PC-9 (cell line): ENCODE results near the gene CHFR. TPM values are rescaled to one million over a fixed set of nuclear protein-coding genes. Genes with fewer than 3 reads are reported as not detected.

Experiments used
- BruUV-seq: library from RNA; stranded (reverse); fragments of 400-500 nt; replicated peaks from 2 replicates; lab custom pipeline; 2021; lab: Mats Ljungman, UMichigan
- CTCF ChIA-PET: fragments of 300-600 bp; sonication (Branson Sonifier 250); formaldehyde crosslinking; loops from one replicate; lab custom pipeline; 2022; ENCODE audit warnings: antibody characterized with exemption; lab: Charles Lee
- POLR2A ChIA-PET: fragments of 300-600 bp; sonication (Branson Sonifier 250); formaldehyde crosslinking; loops from one replicate; lab custom pipeline; 2022; ENCODE audit warnings: antibody characterized with exemption; ENCODE audit not compliant: unreplicated experiment; lab: Charles Lee
- DNase-seq, 2 experiments: peaks; one replicate each; pipeline versions ENCODE4 v3.0.0 to v3.0.0-alpha.2; 2015 to 2022; ENCODE audit warnings: mixed read lengths in 1 of 2
- H2AFZ ChIP-seq: fragments of 200-600 bp; sonication (generic); 2 replicates; pipeline ENCODE4 v1.8.1; 2017; ENCODE audit warnings: antibody characterized with exemption
- H3F3A ChIP-seq: fragments of 200-600 bp; sonication (generic); 2 replicates; pipeline ENCODE4 v1.8.1; 2017; ENCODE audit warnings: antibody characterized with exemption, mild to moderate bottlenecking, low read depth; ENCODE audit not compliant: insufficient read depth
- H3K27ac ChIP-seq: fragments of 200-600 bp; sonication (generic); 2 replicates; pipeline ENCODE4 v1.6.1; 2016; ENCODE audit warnings: mixed run types
- H3K27me3 ChIP-seq: fragments of 200-600 bp; sonication (generic); 2 replicates; pipeline ENCODE4 v1.6.1; 2016; ENCODE audit warnings: low read depth, mixed run types; ENCODE audit not compliant: insufficient read depth
- H3K36me3 ChIP-seq: fragments of 200-600 bp; sonication (generic); 2 replicates; pipeline ENCODE4 v1.6.1; 2016; ENCODE audit warnings: low read depth, mixed run types
- H3K4me1 ChIP-seq: fragments of 200-600 bp; sonication (generic); replicated peaks from 2 replicates; pipeline ENCODE4 v1.6.1; 2016; ENCODE audit warnings: mixed run types; ENCODE audit not compliant: insufficient read depth
- H3K4me2 ChIP-seq: fragments of 200-600 bp; sonication (generic); 2 replicates; pipeline ENCODE4 v1.6.1; 2017; ENCODE audit warnings: mixed run types
- H3K4me3 ChIP-seq: fragments of 200-600 bp; sonication (generic); 2 replicates; pipeline ENCODE4 v1.6.1; 2016; ENCODE audit warnings: mixed run types
- H3K79me2 ChIP-seq: fragments of 200-600 bp; sonication (generic); 2 replicates; pipeline ENCODE4 v1.6.1; 2017; ENCODE audit warnings: low read depth, mixed run types
- H3K9me2 ChIP-seq: fragments of 200-600 bp; sonication (generic); 2 replicates; pipeline ENCODE4 v1.8.1; 2017; ENCODE audit warnings: mild to moderate bottlenecking; ENCODE audit not compliant: insufficient read depth
- H3K9me3 ChIP-seq: fragments of 200-600 bp; sonication (generic); 2 replicates; pipeline ENCODE4 v1.8.1; 2016; ENCODE audit warnings: low read depth; ENCODE audit not compliant: insufficient read depth
- H4K20me1 ChIP-seq: fragments of 200-600 bp; sonication (generic); 2 replicates; pipeline ENCODE4 v1.8.1; 2017; ENCODE audit not compliant: insufficient read depth
- EZH2 ChIP-seq: fragments of 200-600 bp; sonication (generic); IDR thresholded peaks from 2 replicates; pipeline ENCODE4 v1.8.0; 2017; ENCODE audit warnings: antibody characterized with exemption, low read depth
- intact Hi-C: fragments of 100-400 bp; cut with micrococcal nuclease; formaldehyde crosslinking; loops from one replicate; pipeline ENCODE4 v1.10.0; 2022; ENCODE audit not compliant: unreplicated experiment
- total RNA-seq: library from RNA; stranded (reverse); gene quantifications from 2 replicates; pipeline ENCODE4 v1.2.3, GENCODE V29; 2021
- TF ChIP-seq, protein P1 (sequence below): fragments of 200-600 bp; sonication (generic); conservative IDR thresholded peaks from 2 replicates; pipeline ENCODE4 v1.6.1; 2017; ENCODE audit warnings: mixed run types, antibody characterized with exemption, mild to moderate bottlenecking, moderate library complexity

The CHFR gene
- total RNA-seq, 1 experiment from 2014 or later = 17.8 TPM

DNA sequence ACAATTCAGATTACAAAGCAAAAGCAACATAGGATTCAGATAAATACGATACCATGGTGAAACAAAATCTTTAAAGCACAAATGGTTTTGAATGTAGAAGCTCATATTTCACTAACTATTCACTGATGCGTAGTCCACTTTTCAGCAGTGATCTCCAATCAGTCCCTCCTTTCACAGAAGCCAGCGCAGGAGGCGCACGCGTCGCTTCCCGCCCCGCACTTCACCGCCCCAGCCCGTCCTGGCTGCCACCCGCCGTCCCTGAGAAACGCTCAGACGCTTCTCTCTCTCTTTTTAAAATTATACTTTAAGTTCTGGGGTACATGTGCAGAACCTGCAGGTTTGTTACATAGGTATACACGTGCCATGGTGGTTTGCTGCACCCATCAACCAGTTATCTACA, 19.8 kb upstream of the CHFR start:
- intact Hi-C loops = no loop called here
- ChIA-PET CTCF (no interaction called here), POLR2A (no interaction called here)
- TF ChIP-seq, protein P1, sequence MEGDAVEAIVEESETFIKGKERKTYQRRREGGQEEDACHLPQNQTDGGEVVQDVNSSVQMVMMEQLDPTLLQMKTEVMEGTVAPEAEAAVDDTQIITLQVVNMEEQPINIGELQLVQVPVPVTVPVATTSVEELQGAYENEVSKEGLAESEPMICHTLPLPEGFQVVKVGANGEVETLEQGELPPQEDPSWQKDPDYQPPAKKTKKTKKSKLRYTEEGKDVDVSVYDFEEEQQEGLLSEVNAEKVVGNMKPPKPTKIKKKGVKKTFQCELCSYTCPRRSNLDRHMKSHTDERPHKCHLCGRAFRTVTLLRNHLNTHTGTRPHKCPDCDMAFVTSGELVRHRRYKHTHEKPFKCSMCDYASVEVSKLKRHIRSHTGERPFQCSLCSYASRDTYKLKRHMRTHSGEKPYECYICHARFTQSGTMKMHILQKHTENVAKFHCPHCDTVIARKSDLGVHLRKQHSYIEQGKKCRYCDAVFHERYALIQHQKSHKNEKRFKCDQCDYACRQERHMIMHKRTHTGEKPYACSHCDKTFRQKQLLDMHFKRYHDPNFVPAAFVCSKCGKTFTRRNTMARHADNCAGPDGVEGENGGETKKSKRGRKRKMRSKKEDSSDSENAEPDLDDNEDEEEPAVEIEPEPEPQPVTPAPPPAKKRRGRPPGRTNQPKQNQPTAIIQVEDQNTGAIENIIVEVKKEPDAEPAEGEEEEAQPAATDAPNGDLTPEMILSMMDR = no peak
- TF ChIP-seq EZH2 = no peak
- Histone ChIP-seq H3K4me3 (no peak overlapping the region), H3K4me2 (no peak overlapping the region), H3F3A (no peaks in the 10 kb centered on the region), H3K27ac (no peak overlapping the region), H4K20me1 (no peaks in the 10 kb centered on the region), H2AFZ (no peak overlapping the region), H3K27me3 (no peaks in the 10 kb centered on the region), H3K36me3 (no peaks in the 10 kb centered on the region), H3K9me3 (peaks cover 7% of the 10 kb centered on the region), H3K79me2 (no peaks in the 10 kb centered on the region), H3K4me1 (no peaks in the 10 kb centered on the region), H3K9me2 (no peaks in the 10 kb centered on the region)
- no peak for DNase-seq
- BruUV-seq = no TSS peak

DNA sequence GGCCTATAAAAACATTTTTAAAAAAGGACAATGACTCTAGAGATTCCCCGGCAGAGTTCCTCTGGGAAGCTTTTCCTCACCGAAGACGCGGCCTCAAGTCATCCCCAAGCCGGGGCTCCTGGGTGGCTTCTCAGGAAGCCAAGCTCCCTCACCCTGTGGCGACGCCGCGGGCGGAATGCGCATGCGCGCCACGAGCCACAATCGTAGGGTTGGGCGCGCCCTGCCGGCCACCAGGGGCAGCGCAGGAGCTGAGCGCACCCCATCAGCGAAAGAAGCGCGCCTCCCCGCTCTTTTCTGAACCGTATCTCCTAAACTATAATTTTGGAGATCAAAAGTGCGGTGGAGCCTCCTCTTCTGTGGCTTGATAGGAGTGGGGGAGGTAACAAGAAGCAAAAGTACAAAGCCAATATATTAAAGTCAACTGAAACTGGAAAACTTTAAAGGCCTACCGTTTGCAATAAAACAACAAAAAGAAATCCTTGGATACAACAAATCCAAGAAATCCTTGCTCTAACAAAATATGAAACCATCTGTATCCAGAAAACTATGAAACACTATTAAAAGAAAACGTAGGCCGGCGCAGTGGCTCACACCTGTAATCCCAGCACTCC, 17.4 kb upstream of the CHFR start:
- DNase-seq = no peak
- ChIA-PET CTCF (no interaction called here), POLR2A (no interaction called here)
- H3K4me1 ChIP-seq = no peaks in the 10 kb centered on the region
- no peaks in the 10 kb centered on the region for H3K9me2 ChIP-seq
- no peak overlapping the region for H3K4me2 ChIP-seq
- no peak for TF ChIP-seq EZH2
- TF ChIP-seq, protein P1 = no peak
- no peaks in the 10 kb centered on the region for H3K27me3 ChIP-seq
- no peak overlapping the region for H2AFZ ChIP-seq
- H3F3A ChIP-seq = no peaks in the 10 kb centered on the region
- no peak overlapping the region for H3K27ac ChIP-seq
- intact Hi-C loops = no loop called here
- H3K36me3 ChIP-seq = no peaks in the 10 kb centered on the region
- no TSS peak for BruUV-seq
- H3K4me3 ChIP-seq = no peak overlapping the region
- H3K9me3 ChIP-seq = no peaks in the 10 kb centered on the region; the same call in 1 of the 2 replicates
- H4K20me1 ChIP-seq = no peaks in the 10 kb centered on the region
- H3K79me2 ChIP-seq = no peaks in the 10 kb centered on the region

DNA sequence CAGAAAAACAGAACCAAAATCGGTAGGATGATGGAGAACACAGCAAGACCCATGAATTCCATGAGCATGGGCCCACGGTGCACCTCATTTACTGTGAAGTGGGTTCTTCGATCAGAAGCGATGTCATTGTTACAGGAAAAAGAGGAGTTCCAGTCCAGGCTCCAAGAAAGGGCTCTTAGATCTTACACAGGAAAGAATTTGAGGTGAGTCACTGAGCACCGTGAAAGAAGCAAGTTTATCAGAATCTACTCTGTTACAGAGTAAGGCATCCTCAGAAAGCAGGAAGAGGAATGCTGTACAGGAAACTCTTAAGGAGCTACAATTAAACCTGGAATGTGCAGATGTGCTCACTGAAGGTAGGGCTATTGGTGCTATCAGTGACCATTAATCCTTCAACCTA, 11.6 kb upstream of the CHFR start:
- Histone ChIP-seq H3K36me3 (no peaks in the 10 kb centered on the region), H3K4me2 (no peak overlapping the region), H3K27me3 (no peaks in the 10 kb centered on the region), H2AFZ (no peak overlapping the region), H3K4me3 (no peak overlapping the region), H3K9me2 (no peaks in the 10 kb centered on the region), H4K20me1 (no peaks in the 10 kb centered on the region), H3K4me1 (no peaks in the 10 kb centered on the region), H3F3A (no peaks in the 10 kb centered on the region), H3K79me2 (no peaks in the 10 kb centered on the region), H3K9me3 (peaks cover 4% of the 10 kb centered on the region), H3K27ac (no peak overlapping the region)
- ChIA-PET CTCF (no interaction called here), POLR2A (no interaction called here)
- no peak for TF ChIP-seq EZH2
- TF ChIP-seq, protein P1 = no peak
- no peak for DNase-seq
- intact Hi-C loops = no loop called here
- BruUV-seq = no TSS peak
